GM23338 (cell line): ENCODE results near the gene ADGRL3. TPM values are rescaled to one million over a fixed set of nuclear protein-coding genes. Genes with fewer than 3 reads are reported as not detected.

Experiments used
- ATAC-seq: fragments of 200-7000 bp; cut with Tn5 transposase; 3 replicates; pipeline ENCODE4 v1.9.1; 2020
- DNase-seq: peaks from one replicate; pipeline ENCODE4 v3.0.0-alpha.2; 2015; ENCODE audit warnings: low spot score
- H2AFZ ChIP-seq: fragments of 200-600 bp; sonication (generic); 2 replicates; pipeline ENCODE4 v1.8.0; 2016; ENCODE audit warnings: antibody characterized with exemption, mild to moderate bottlenecking, moderate library complexity
- H3F3A ChIP-seq: fragments of 200-600 bp; sonication (generic); replicated peaks from 2 replicates; pipeline ENCODE4 v1.8.0; 2017; ENCODE audit warnings: antibody characterized with exemption, mixed run types, low read depth
- H3K27ac ChIP-seq: fragments of 200-600 bp; sonication (generic); 2 replicates; pipeline ENCODE4 v1.6.1; 2016; ENCODE audit warnings: low read depth
- H3K27me3 ChIP-seq: fragments of 200-600 bp; sonication (generic); 2 replicates; pipeline ENCODE4 v1.8.0; 2016; ENCODE audit warnings: mild to moderate bottlenecking, mixed run types, moderate library complexity; ENCODE audit not compliant: insufficient read depth
- H3K36me3 ChIP-seq: fragments of 200-600 bp; sonication (generic); 2 replicates; pipeline ENCODE4 v1.8.0; 2016; ENCODE audit warnings: mild to moderate bottlenecking; ENCODE audit not compliant: insufficient read depth
- H3K4me1 ChIP-seq: fragments of 200-600 bp; sonication (generic); 2 replicates; pipeline ENCODE4 v1.8.0; 2016; ENCODE audit warnings: mild to moderate bottlenecking, moderate library complexity; ENCODE audit not compliant: insufficient read depth
- H3K4me2 ChIP-seq: fragments of 200-600 bp; sonication (generic); 2 replicates; pipeline ENCODE4 v1.7.1; 2017; ENCODE audit warnings: mixed run types
- H3K4me3 ChIP-seq: fragments of 200-600 bp; sonication (generic); 2 replicates; pipeline ENCODE4 v1.6.1; 2016; ENCODE audit warnings: mixed run types
- H3K79me2 ChIP-seq: fragments of 200-600 bp; sonication (generic); replicated peaks from 2 replicates; pipeline ENCODE4 v1.8.0; 2017; ENCODE audit warnings: mild to moderate bottlenecking; ENCODE audit not compliant: insufficient read depth
- H3K9me2 ChIP-seq: fragments of 200-600 bp; sonication (generic); 2 replicates; pipeline ENCODE4 v1.8.0; 2017; ENCODE audit not compliant: insufficient read depth
- H4K20me1 ChIP-seq: fragments of 200-600 bp; sonication (generic); replicated peaks from 2 replicates; pipeline ENCODE4 v1.8.0; 2017; ENCODE audit warnings: mild to moderate bottlenecking; ENCODE audit not compliant: insufficient read depth
- H3K27ac Mint-ChIP-seq: 2 replicates; pipeline ENCODE4 v1.8.0; 2020; ENCODE audit warnings: inconsistent platforms, mild to moderate bottlenecking, moderate library complexity, mixed read lengths
- H3K27me3 Mint-ChIP-seq: 3 replicates; pipeline ENCODE4 v1.8.0; 2022; ENCODE audit warnings: low read depth, mild to moderate bottlenecking, moderate library complexity, mixed read lengths, inconsistent platforms; ENCODE audit not compliant: insufficient read depth, poor library complexity
- H3K36me3 Mint-ChIP-seq: 3 replicates; pipeline ENCODE4 v1.8.0; 2021; ENCODE audit warnings: low read depth, mild to moderate bottlenecking, inconsistent platforms, moderate library complexity, mixed read lengths
- H3K4me1 Mint-ChIP-seq: 3 replicates; pipeline ENCODE4 v1.8.0; 2020; ENCODE audit warnings: mild to moderate bottlenecking, inconsistent platforms, mixed read lengths
- H3K4me3 Mint-ChIP-seq: 3 replicates; pipeline ENCODE4 v1.8.0; 2021; ENCODE audit warnings: moderate library complexity, mild to moderate bottlenecking, inconsistent platforms, mixed read lengths
- H3K9me3 Mint-ChIP-seq: 3 replicates; pipeline ENCODE4 v1.8.0; 2020; ENCODE audit warnings: moderate library complexity, mild to moderate bottlenecking, inconsistent platforms, mixed read lengths
- CREB1 ChIP-seq: fragments of 250-450 bp; sonication (Bioruptor Pico); IDR thresholded peaks from 2 replicates; pipeline ENCODE4 v1.5.0; 2020; ENCODE audit warnings: low read depth, mild to moderate bottlenecking, moderate library complexity
- ETS1 ChIP-seq: IDR thresholded peaks from 2 replicates; pipeline ENCODE4 v1.6.1; 2016; ENCODE audit warnings: antibody characterized with exemption
- EZH2 ChIP-seq: fragments of 200-600 bp; sonication (generic); IDR thresholded peaks from one replicate; pipeline ENCODE4 v1.8.0; 2017; ENCODE audit warnings: antibody characterized with exemption, mild to moderate bottlenecking, low read depth; ENCODE audit not compliant: unreplicated experiment
- JUNB ChIP-seq: IDR thresholded peaks from one replicate; pipeline ENCODE4 v1.6.1; 2016; ENCODE audit warnings: antibody characterized with exemption; ENCODE audit not compliant: unreplicated experiment
- POLR2AphosphoS5 ChIP-seq: IDR thresholded peaks from 2 replicates; pipeline ENCODE4 v1.6.1; 2016; ENCODE audit warnings: antibody characterized with exemption, low read depth
- ZNF114 ChIP-seq: fragments of 250-450 bp; sonication (Bioruptor Pico); IDR thresholded peaks from 2 replicates; pipeline ENCODE4 v1.5.0; 2020; ENCODE audit warnings: mild to moderate bottlenecking, moderate library complexity
- ZNF331 ChIP-seq: fragments of 250-450 bp; sonication (Bioruptor Pico); IDR thresholded peaks from 2 replicates; pipeline ENCODE4 v1.5.0; 2020; ENCODE audit warnings: low read depth, mild to moderate bottlenecking, moderate library complexity
- ZNF462 ChIP-seq: fragments of 250-450 bp; sonication (Bioruptor Pico); IDR thresholded peaks from 2 replicates; pipeline ENCODE4 v1.5.0; 2020; ENCODE audit warnings: mild to moderate bottlenecking, moderate library complexity
- polyA plus RNA-seq: library from polyadenylated mRNA; unstranded; fragments of >200 nt; fragmentation: Nextera tagmentation; extraction: Ambion mirVana; gene quantifications from 2 replicates; pipeline ENCODE4 v1.2.1, GENCODE V29; 2016
- total RNA-seq: library from RNA; depleted of rRNA; stranded (reverse); fragments of >200 nt; shearing (Covaris generic); gene quantifications from 2 replicates; pipeline ENCODE4 v1.2.3, GENCODE V29; 2014
- TF ChIP-seq, protein P1 (sequence below), 2 experiments: fragments of 200-600 bp in 1 of 2; sonication (generic) in 1 of 2; conservative IDR thresholded peaks; 2 replicates each; pipeline versions ENCODE4 v1.5.1 to v1.6.1; 2016 to 2017; ENCODE audit warnings: antibody characterized with exemption in 2 of 2, low read depth in 2 of 2, mild to moderate bottlenecking in 2 of 2, moderate library complexity in 1 of 2
- TF ChIP-seq, protein P2 (sequence below): IDR thresholded peaks from one replicate; pipeline ENCODE4 v1.6.1; 2018; ENCODE audit warnings: antibody characterized with exemption; ENCODE audit not compliant: unreplicated experiment

ADGRL3 gene
- total and polyA plus RNA-seq, 2 experiments from 2014 or later: 9.7 to 16.5 TPM

DNA sequence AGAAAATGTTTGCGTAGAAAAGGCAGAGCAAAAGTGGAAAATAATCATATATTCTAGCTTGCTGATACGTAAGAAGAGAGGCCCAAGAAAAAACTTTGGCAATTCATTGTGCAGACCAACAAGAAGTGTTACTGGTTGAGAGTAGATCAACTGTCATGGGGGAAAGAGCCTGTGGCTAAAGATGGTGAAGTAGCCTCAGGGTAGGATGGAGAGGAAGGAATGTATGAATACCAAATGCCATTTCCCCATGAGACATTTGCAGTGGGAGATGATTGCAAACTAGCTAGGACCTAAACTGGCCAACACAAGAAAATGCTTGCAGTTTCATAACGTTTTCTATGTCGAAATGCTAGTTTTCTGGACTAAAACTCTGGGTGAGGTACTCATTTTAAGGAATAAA, 47.7 kb upstream of the ADGRL3 start (continued):
- TF ChIP-seq, protein P1, sequence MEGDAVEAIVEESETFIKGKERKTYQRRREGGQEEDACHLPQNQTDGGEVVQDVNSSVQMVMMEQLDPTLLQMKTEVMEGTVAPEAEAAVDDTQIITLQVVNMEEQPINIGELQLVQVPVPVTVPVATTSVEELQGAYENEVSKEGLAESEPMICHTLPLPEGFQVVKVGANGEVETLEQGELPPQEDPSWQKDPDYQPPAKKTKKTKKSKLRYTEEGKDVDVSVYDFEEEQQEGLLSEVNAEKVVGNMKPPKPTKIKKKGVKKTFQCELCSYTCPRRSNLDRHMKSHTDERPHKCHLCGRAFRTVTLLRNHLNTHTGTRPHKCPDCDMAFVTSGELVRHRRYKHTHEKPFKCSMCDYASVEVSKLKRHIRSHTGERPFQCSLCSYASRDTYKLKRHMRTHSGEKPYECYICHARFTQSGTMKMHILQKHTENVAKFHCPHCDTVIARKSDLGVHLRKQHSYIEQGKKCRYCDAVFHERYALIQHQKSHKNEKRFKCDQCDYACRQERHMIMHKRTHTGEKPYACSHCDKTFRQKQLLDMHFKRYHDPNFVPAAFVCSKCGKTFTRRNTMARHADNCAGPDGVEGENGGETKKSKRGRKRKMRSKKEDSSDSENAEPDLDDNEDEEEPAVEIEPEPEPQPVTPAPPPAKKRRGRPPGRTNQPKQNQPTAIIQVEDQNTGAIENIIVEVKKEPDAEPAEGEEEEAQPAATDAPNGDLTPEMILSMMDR (conservative IDR thresholded peaks at IDR 0.05; ENCODE audit: low read depth in 2 of 2): no peak

DNA sequence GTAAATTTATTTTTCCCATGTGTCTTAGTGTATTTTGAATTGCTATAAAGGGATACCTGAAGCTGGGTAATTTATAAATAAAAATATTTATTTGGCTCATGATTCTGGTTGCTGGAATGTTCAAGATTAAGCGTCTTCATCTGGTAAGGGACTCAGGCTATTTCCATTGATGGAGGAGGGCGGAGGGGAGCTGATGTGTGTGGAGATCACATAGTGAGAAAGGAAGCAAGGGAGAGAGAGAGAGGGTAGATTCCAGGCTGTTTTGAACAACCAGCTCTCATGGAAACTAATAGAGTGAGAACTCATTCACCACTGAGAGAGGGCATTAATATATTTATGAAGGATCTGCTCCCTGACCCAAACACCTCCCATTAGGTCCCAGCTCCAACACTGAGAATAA, 39.6 kb upstream of the ADGRL3 start:
- Mint-ChIP-seq H3K27ac (no peak overlapping the region), H3K36me3 (no peaks in the 10 kb centered on the region)
- no peak for TF ChIP-seq CREB1 (CRISPR knock-in tag)
- TF ChIP-seq ZNF462 (CRISPR knock-in tag): no peak
- TF ChIP-seq, protein P1 (conservative IDR thresholded peaks at IDR 0.05; ENCODE audit: low read depth in 2 of 2): no peak
- TF ChIP-seq ZNF114: no peak
- TF ChIP-seq ETS1: no peak
- no peak for TF ChIP-seq ZNF331 (CRISPR knock-in tag)
- no peak for TF ChIP-seq JUNB
- TF ChIP-seq, protein P2, sequence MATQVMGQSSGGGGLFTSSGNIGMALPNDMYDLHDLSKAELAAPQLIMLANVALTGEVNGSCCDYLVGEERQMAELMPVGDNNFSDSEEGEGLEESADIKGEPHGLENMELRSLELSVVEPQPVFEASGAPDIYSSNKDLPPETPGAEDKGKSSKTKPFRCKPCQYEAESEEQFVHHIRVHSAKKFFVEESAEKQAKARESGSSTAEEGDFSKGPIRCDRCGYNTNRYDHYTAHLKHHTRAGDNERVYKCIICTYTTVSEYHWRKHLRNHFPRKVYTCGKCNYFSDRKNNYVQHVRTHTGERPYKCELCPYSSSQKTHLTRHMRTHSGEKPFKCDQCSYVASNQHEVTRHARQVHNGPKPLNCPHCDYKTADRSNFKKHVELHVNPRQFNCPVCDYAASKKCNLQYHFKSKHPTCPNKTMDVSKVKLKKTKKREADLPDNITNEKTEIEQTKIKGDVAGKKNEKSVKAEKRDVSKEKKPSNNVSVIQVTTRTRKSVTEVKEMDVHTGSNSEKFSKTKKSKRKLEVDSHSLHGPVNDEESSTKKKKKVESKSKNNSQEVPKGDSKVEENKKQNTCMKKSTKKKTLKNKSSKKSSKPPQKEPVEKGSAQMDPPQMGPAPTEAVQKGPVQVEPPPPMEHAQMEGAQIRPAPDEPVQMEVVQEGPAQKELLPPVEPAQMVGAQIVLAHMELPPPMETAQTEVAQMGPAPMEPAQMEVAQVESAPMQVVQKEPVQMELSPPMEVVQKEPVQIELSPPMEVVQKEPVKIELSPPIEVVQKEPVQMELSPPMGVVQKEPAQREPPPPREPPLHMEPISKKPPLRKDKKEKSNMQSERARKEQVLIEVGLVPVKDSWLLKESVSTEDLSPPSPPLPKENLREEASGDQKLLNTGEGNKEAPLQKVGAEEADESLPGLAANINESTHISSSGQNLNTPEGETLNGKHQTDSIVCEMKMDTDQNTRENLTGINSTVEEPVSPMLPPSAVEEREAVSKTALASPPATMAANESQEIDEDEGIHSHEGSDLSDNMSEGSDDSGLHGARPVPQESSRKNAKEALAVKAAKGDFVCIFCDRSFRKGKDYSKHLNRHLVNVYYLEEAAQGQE: no peak
- no peak for TF ChIP-seq POLR2AphosphoS5
- TF ChIP-seq EZH2: no peak

More for the DNA sequence above, 39.6 kb upstream of the ADGRL3 start:
- no peaks in the 10 kb centered on the region for H3K9me2 ChIP-seq
- H3K4me3 ChIP-seq: no peak overlapping the region
- Mint-ChIP-seq H3K27me3 (peaks cover 2% of the 10 kb centered on the region), H3K9me3 (no peaks in the 10 kb centered on the region), H3K4me1 (peaks cover 13% of the 10 kb centered on the region; the same call in 2 of the 3 replicates), H3K4me3 (no peak overlapping the region)
- H3K36me3 ChIP-seq: no peaks in the 10 kb centered on the region
- no peaks in the 10 kb centered on the region for H4K20me1 ChIP-seq
- H3K4me1 ChIP-seq: peaks cover 16% of the 10 kb centered on the region; the same call in 1 of the 2 replicates
- H3K27ac ChIP-seq: no peak overlapping the region
- H3F3A ChIP-seq: no peaks in the 10 kb centered on the region
- no peak overlapping the region for H2AFZ ChIP-seq
- DNase-seq (no peak), ATAC-seq (0 out of 3 replicates have a peak, but pooled peaks have one; percentile 38)
- H3K4me2 ChIP-seq: no peak overlapping the region
- no peaks in the 10 kb centered on the region for H3K27me3 ChIP-seq
- H3K79me2 ChIP-seq: no peaks in the 10 kb centered on the region
